Prostate gland (tissue), 2 donors: ENCODE results near the gene IFT81.

Experiments used
- POLR2A ChIP-seq: fragments of 450-650 bp; IDR thresholded peaks from one replicate; pipeline ENCODE4 v1.6.1; 2016; ENCODE audit warnings: antibody characterized with exemption, mild to moderate bottlenecking
- POLR2AphosphoS5 ChIP-seq: sonication (generic); formaldehyde crosslinking; IDR thresholded peaks from one replicate; pipeline ENCODE4 v1.6.1; 2017; ENCODE audit warnings: antibody characterized with exemption
- TF ChIP-seq, protein P1 (sequence below), 4 experiments: fragments of 200-600 bp in 2 of 4; fragments of 450-650 bp in 2 of 4; sonication (generic) in 2 of 4; IDR thresholded peaks; 1 replicate in 3 of 4; 2 replicates in 1 of 4; pipeline ENCODE4 v1.5.1; 2016 to 2019; ENCODE audit warnings: antibody characterized with exemption in 4 of 4, mild to moderate bottlenecking in 2 of 4, moderate library complexity in 2 of 4

DNA sequence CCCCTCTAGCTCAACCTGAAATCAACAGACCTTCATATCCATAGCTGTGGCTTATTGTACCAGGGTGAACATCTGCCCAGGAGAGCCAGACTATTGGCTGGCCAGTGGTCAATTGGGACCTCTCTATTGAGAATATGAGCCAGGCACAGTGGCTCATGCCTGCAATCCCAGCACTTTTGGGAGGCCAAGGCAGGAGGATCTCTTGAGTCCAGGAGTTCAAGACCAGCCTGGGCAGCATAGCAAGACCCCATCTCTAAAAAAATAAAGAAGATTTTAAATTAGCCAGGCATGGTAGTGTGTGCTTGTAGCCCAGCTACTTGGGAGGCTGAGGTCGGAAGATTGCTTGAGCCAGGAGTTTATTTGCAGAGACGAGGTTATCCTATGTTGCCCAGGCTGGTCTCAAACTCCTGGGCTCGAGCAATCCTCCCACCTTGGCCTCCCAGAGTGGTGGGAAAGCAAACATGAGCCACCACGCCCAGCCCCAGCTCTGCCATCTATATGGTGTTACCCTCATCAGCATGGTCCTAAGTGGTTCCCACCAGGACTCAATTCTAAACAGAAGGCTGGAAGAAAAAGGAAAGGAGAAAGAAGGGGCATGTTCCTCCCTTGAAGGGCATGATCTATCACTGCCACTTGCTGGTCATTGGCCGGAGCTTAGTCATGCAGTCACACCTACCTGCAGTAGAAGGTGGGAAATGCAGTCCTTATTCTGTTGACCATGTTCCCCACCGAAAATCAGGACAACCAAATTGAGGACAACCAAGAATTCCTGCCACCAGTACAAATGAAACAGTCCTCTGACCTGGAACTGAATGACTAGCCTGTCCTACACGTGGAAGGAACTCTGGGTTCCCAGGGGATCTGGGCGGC, 33.7 kb upstream of the IFT81 start:
- TF ChIP-seq POLR2AphosphoS5 (no peak), POLR2A (no peak)
- TF ChIP-seq, protein P1, sequence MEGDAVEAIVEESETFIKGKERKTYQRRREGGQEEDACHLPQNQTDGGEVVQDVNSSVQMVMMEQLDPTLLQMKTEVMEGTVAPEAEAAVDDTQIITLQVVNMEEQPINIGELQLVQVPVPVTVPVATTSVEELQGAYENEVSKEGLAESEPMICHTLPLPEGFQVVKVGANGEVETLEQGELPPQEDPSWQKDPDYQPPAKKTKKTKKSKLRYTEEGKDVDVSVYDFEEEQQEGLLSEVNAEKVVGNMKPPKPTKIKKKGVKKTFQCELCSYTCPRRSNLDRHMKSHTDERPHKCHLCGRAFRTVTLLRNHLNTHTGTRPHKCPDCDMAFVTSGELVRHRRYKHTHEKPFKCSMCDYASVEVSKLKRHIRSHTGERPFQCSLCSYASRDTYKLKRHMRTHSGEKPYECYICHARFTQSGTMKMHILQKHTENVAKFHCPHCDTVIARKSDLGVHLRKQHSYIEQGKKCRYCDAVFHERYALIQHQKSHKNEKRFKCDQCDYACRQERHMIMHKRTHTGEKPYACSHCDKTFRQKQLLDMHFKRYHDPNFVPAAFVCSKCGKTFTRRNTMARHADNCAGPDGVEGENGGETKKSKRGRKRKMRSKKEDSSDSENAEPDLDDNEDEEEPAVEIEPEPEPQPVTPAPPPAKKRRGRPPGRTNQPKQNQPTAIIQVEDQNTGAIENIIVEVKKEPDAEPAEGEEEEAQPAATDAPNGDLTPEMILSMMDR (IDR thresholded peaks at IDR 0.05): no peak
